WTC11 (cell line): ENCODE measurements around the gene PLD3. TPM values are rescaled to one million over a fixed set of nuclear protein-coding genes. Genes with fewer than 3 reads are reported as not detected.
A peak's percentile ranks its signal among the peaks of the same experiment; 100 is the strongest.

ENCODE experiments used
- ATAC-seq: fragments of 200-7000 bp; cut with Tn5 transposase; 2 replicates; pipeline ENCODE4 v1.10.0; 2021; ENCODE audit warnings: mild to moderate bottlenecking, moderate library complexity
- CTCF ChIA-PET: fragments of 300-600 bp; sonication (Branson Sonifier 250); formaldehyde crosslinking; loops from one replicate; lab custom pipeline; 2021; ENCODE audit warnings: antibody characterized with exemption; lab: Charles Lee
- POLR2A ChIA-PET: fragments of 350-600 bp; sonication (Branson Sonifier 250); formaldehyde crosslinking; loops from one replicate; lab custom pipeline; 2021; ENCODE audit warnings: antibody characterized with exemption; lab: Charles Lee
- DNase-seq: peaks from one replicate; pipeline ENCODE4 v3.0.0; 2021; ENCODE audit warnings: low spot score
- H3K27ac Mint-ChIP-seq: 2 replicates; pipeline ENCODE4 v1.8.0; 2021; ENCODE audit warnings: mixed read lengths
- H3K27me3 Mint-ChIP-seq: 2 replicates; pipeline ENCODE4 v1.8.0; 2021; ENCODE audit warnings: low read depth, mild to moderate bottlenecking, moderate library complexity, mixed read lengths
- H3K36me3 Mint-ChIP-seq: 2 replicates; pipeline ENCODE4 v1.8.0; 2021; ENCODE audit warnings: mixed read lengths
- H3K4me1 Mint-ChIP-seq: 2 replicates; pipeline ENCODE4 v1.8.0; 2022; ENCODE audit warnings: mixed read lengths
- H3K4me3 Mint-ChIP-seq: 2 replicates; pipeline ENCODE4 v1.8.0; 2021; ENCODE audit warnings: mild to moderate bottlenecking, moderate library complexity, mixed read lengths
- H3K9me3 Mint-ChIP-seq: 2 replicates; pipeline ENCODE4 v1.8.0; 2021; ENCODE audit warnings: mixed read lengths
- AR ChIP-seq: fragments of 250-450 bp; sonication (Bioruptor Pico); IDR thresholded peaks from 2 replicates; pipeline ENCODE4 v1.9.0; 2021; ENCODE audit warnings: mild to moderate bottlenecking
- E2F5 ChIP-seq: sonication (generic); formaldehyde crosslinking; IDR thresholded peaks from 2 replicates; pipeline ENCODE4 v1.8.1; 2022; ENCODE audit warnings: mild to moderate bottlenecking, moderate library complexity, missing genetic modification reagents
- GABPB1 ChIP-seq: sonication (generic); formaldehyde crosslinking; IDR thresholded peaks from 2 replicates; pipeline ENCODE4 v1.8.1; 2023; ENCODE audit warnings: mild to moderate bottlenecking, missing genetic modification reagents
- JUN ChIP-seq: sonication (generic); formaldehyde crosslinking; IDR thresholded peaks from 2 replicates; pipeline ENCODE4 v1.8.0; 2023; ENCODE audit warnings: mild to moderate bottlenecking, missing genetic modification reagents
- MYBL2 ChIP-seq: sonication (generic); formaldehyde crosslinking; IDR thresholded peaks from 2 replicates; pipeline ENCODE4 v1.8.1; 2023; ENCODE audit warnings: mild to moderate bottlenecking, moderate library complexity, missing genetic modification reagents
- NR2C2 ChIP-seq: sonication (generic); formaldehyde crosslinking; IDR thresholded peaks from 2 replicates; pipeline ENCODE4 v1.8.0; 2022; ENCODE audit warnings: mild to moderate bottlenecking, missing genetic modification reagents
- OVOL2 ChIP-seq: fragments of 250-450 bp; sonication (Bioruptor Pico); IDR thresholded peaks from 2 replicates; pipeline ENCODE4 v1.9.0; 2021; ENCODE audit warnings: mild to moderate bottlenecking, borderline replicate concordance
- PRRX2 ChIP-seq: fragments of 250-450 bp; sonication (Bioruptor Pico); IDR thresholded peaks from 2 replicates; pipeline ENCODE4 v1.8.0; 2021; ENCODE audit warnings: mild to moderate bottlenecking
- SOX15 ChIP-seq: fragments of 250-450 bp; sonication (Bioruptor Pico); IDR thresholded peaks from 2 replicates; pipeline ENCODE4 v1.9.0; 2021; ENCODE audit warnings: mild to moderate bottlenecking
- TEAD4 ChIP-seq: sonication (generic); formaldehyde crosslinking; IDR thresholded peaks from 2 replicates; pipeline ENCODE4 v1.8.0; 2022; ENCODE audit warnings: mild to moderate bottlenecking, missing genetic modification reagents
- ZNF121 ChIP-seq: sonication (generic); formaldehyde crosslinking; IDR thresholded peaks from 2 replicates; pipeline ENCODE4 v1.8.0; 2023; ENCODE audit warnings: missing genetic modification reagents
- ZNF281 ChIP-seq: sonication (generic); formaldehyde crosslinking; IDR thresholded peaks from 2 replicates; pipeline ENCODE4 v1.8.0; 2023; ENCODE audit warnings: mild to moderate bottlenecking, missing genetic modification reagents
- ZNF423 ChIP-seq: fragments of 250-450 bp; sonication (Bioruptor Pico); IDR thresholded peaks from 2 replicates; pipeline ENCODE4 v2.1.2; 2022; ENCODE audit warnings: mild to moderate bottlenecking, moderate library complexity
- ZNF512 ChIP-seq: sonication (generic); formaldehyde crosslinking; IDR thresholded peaks from 2 replicates; pipeline ENCODE4 v1.8.1; 2022; ENCODE audit warnings: missing genetic modification reagents, borderline replicate concordance
- total RNA-seq: library from RNA; stranded (reverse); gene quantifications from 3 replicates; pipeline ENCODE4 v1.2.3, GENCODE V29; 2021
- TF ChIP-seq, protein P1 (sequence below): sonication (generic); formaldehyde crosslinking; IDR thresholded peaks from 2 replicates; pipeline ENCODE4 v1.8.0; 2022; ENCODE audit warnings: mild to moderate bottlenecking, missing genetic modification reagents
- TF ChIP-seq, protein P2 (sequence below): fragments of 250-450 bp; sonication (Bioruptor Pico); conservative IDR thresholded peaks from 2 replicates; pipeline ENCODE4 v1.9.0; 2021; ENCODE audit warnings: mild to moderate bottlenecking
- TF ChIP-seq, protein P3 (sequence below): fragments of 200-600 bp; IDR thresholded peaks from 2 replicates; pipeline ENCODE4 v1.8.0; 2022; ENCODE audit warnings: antibody characterized with exemption
- TF ChIP-seq, protein P4 (sequence below): sonication (generic); formaldehyde crosslinking; IDR thresholded peaks from 2 replicates; pipeline ENCODE4 v1.8.1; 2023; ENCODE audit warnings: mild to moderate bottlenecking, moderate library complexity, missing genetic modification reagents

PLD3 gene
- total RNA-seq, 1 experiment from 2014 or later: 190 TPM

GRCh38 chr19:40414542-40415535 lies 66.3 kb downstream of the PLD3 start:
- H3K4me3 Mint-ChIP-seq: no peak overlapping the region
- no peaks in the 10 kb centered on the region for H3K9me3 Mint-ChIP-seq
- TF ChIP-seq, protein P1, sequence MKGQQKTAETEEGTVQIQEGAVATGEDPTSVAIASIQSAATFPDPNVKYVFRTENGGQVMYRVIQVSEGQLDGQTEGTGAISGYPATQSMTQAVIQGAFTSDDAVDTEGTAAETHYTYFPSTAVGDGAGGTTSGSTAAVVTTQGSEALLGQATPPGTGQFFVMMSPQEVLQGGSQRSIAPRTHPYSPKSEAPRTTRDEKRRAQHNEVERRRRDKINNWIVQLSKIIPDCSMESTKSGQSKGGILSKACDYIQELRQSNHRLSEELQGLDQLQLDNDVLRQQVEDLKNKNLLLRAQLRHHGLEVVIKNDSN (CRISPR knock-in tag): no peak
- TF ChIP-seq, protein P2, sequence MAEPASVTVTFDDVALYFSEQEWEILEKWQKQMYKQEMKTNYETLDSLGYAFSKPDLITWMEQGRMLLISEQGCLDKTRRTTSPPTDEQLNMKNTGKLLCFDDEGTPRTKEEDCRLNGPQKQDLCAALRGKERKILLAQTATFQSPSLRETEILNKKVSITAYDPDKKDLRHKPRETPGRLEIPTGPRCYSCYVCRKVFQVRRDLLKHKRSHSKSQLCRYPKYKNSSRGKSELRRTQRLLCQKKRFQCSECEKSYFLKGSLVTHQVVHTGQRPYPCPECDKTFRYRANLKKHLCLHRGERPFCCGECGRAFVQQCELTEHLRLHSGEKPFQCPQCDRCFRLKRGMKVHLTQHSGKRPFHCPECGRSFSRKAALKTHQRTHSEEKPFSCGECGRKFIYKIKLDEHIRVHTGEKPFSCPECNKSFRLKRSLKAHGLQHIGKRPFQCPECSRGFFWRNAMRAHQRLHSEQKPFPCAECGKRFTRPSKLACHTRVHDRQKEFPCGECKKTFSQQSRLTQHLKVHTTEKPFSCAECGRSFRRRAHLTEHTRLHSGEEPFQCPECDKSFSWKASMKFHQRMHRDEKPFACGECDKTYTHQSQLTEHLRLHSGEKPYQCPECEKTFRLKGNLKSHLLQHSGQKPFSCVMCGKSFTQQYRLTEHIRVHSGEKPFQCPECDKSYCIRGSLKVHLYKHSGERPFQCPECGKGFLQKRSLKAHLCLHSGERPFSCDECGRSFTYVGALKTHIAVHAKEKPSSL (CRISPR knock-in tag): no peak
- no peak for TF ChIP-seq ZNF423 (CRISPR knock-in tag)
- TF ChIP-seq ZNF512 (CRISPR knock-in tag): no peak
- TF ChIP-seq AR (CRISPR knock-in tag): no peak
- no peak for TF ChIP-seq MYBL2 (CRISPR knock-in tag)
- no peak for TF ChIP-seq JUN (CRISPR knock-in tag)
- TF ChIP-seq SOX15 (CRISPR knock-in tag): no peak
- TF ChIP-seq, protein P3, sequence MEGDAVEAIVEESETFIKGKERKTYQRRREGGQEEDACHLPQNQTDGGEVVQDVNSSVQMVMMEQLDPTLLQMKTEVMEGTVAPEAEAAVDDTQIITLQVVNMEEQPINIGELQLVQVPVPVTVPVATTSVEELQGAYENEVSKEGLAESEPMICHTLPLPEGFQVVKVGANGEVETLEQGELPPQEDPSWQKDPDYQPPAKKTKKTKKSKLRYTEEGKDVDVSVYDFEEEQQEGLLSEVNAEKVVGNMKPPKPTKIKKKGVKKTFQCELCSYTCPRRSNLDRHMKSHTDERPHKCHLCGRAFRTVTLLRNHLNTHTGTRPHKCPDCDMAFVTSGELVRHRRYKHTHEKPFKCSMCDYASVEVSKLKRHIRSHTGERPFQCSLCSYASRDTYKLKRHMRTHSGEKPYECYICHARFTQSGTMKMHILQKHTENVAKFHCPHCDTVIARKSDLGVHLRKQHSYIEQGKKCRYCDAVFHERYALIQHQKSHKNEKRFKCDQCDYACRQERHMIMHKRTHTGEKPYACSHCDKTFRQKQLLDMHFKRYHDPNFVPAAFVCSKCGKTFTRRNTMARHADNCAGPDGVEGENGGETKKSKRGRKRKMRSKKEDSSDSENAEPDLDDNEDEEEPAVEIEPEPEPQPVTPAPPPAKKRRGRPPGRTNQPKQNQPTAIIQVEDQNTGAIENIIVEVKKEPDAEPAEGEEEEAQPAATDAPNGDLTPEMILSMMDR: no peak
- TF ChIP-seq GABPB1: no peak
- no peak for TF ChIP-seq PRRX2
- TF ChIP-seq ZNF281: no peak
- no peak for TF ChIP-seq OVOL2
- TF ChIP-seq NR2C2 (CRISPR knock-in tag): no peak
- TF ChIP-seq TEAD4 (CRISPR knock-in tag): no peak
- TF ChIP-seq, protein P4, sequence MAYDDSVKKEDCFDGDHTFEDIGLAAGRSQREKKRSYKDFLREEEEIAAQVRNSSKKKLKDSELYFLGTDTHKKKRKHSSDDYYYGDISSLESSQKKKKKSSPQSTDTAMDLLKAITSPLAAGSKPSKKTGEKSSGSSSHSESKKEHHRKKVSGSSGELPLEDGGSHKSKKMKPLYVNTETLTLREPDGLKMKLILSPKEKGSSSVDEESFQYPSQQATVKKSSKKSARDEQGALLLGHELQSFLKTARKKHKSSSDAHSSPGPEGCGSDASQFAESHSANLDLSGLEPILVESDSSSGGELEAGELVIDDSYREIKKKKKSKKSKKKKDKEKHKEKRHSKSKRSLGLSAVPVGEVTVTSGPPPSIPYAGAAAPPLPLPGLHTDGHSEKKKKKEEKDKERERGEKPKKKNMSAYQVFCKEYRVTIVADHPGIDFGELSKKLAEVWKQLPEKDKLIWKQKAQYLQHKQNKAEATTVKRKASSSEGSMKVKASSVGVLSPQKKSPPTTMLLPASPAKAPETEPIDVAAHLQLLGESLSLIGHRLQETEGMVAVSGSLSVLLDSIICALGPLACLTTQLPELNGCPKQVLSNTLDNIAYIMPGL (CRISPR knock-in tag): no peak
- TF ChIP-seq E2F5 (CRISPR knock-in tag): no peak
- TF ChIP-seq ZNF121 (CRISPR knock-in tag): no peak
- H3K27ac Mint-ChIP-seq: peak overlapping the region; percentile 72
- H3K36me3 Mint-ChIP-seq: no peaks in the 10 kb centered on the region
- ATAC-seq (no peak), DNase-seq (no peak)
- H3K27me3 Mint-ChIP-seq: no peaks in the 10 kb centered on the region; the same call in 1 of the 2 replicates
- POLR2A ChIA-PET: interaction anchor here (1.7 to 2.2 kb wide), 2 partner anchors 10 to 28 kb away, joined by 6 to 11 read pairs; no protein-coding TSS in a partner anchor
- peaks cover 39% of the 10 kb centered on the region for H3K4me1 Mint-ChIP-seq
- CTCF ChIA-PET: interaction anchor here (0.9 to 1.8 kb wide), 3 partner anchors 16 to 28 kb away, joined by 3 to 6 read pairs (median 4); partner anchors contain the start of gene SERTAD3
